ENCODE measurements around the gene ETHE1.

Gene ETHE1

DNA sequence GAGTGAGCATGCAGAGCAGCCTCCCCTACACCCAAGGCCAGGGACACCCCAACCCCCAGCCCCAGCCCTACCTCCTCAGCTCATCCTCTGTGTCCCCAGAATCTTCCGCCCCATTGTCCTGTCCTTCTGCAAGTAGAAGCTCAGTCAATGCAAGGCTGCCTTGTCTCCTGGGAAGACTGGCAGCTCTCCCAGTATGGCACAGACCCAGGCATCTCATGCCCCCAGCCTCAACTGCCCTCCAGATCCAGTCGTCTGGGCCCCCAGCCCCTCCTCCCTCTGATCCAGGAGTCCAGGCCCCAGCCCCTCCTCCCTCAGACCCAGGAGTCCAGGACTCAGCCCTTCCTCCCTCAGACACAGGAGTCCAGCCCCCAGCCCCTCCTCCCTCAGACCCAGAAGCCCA is 19.0 kb upstream of the ETHE1 start:
- Histone ChIP-seq H3K4me3 (ENCODE audit: low read length) (no peak overlapping the region), H3K27me3 (ENCODE audit: control insufficient read depth, insufficient read depth, low read length) (no peaks in the 10 kb centered on the region), H3K36me3 (ENCODE audit: control insufficient read depth, insufficient read depth, low read length) (peaks cover 30% of the 10 kb centered on the region), H3K27ac (ENCODE audit: low read depth, low read length) (no peak overlapping the region), H3K4me1 (ENCODE audit: control insufficient read depth, insufficient read depth, low read length) (no peaks in the 10 kb centered on the region), H3K9ac (ENCODE audit: low read length) (no peak overlapping the region)

DNA sequence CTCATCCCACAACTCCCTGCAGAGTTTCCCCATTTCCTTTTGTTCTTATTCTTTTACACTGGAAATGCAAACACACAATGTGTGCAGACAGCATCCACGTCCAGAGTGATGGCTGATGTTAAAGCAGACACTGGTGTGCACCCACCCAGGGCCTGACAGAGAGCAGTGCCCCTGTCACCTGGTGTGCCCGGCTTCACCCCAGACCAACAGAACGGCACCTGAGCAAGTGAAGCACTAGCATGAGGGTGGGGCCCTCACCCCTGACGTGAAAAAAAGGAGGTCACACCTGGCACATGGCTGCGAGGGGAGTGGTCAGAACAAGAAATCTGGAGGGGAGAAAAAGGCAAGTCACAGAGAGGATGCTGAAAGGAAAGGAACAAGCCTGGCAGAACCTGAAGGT is 18.3 kb upstream of the ETHE1 start:
- no peak overlapping the region for H3K4me3 ChIP-seq (ENCODE audit: low read length)
- no peak overlapping the region for H3K27ac ChIP-seq (ENCODE audit: low read depth, low read length)
- H3K36me3 ChIP-seq (ENCODE audit: control insufficient read depth, insufficient read depth, low read length): peaks cover 33% of the 10 kb centered on the region
- no peaks in the 10 kb centered on the region for H3K27me3 ChIP-seq (ENCODE audit: control insufficient read depth, insufficient read depth, low read length)
- no peaks in the 10 kb centered on the region for H3K4me1 ChIP-seq (ENCODE audit: control insufficient read depth, insufficient read depth, low read length)
- no peak overlapping the region for H3K9ac ChIP-seq (ENCODE audit: low read length)

DNA sequence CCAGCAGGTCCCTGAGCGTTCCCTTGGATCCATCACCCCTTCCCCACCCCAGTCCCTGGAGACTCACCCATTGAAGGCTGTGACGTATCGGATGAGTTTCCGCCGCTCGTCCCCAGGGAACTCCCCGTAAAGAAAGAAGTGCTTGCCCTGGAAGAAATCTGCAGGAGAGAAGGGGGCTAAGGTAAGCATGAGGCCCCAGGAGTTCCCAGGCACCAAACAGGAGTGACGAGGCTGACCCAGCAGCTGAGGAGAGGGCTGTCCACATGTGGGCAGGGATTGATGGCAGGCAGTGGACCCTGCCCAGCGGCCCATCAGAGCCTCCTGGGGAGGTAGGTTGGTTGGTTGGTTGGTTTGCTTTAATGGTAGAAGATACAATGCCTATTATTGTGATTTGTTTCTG is 17.1 kb upstream of the ETHE1 start:
- no peaks in the 10 kb centered on the region for H3K4me1 ChIP-seq (ENCODE audit: control insufficient read depth, insufficient read depth, low read length)
- no peak overlapping the region for H3K4me3 ChIP-seq (ENCODE audit: low read length)
- H3K9ac ChIP-seq (ENCODE audit: low read length): no peak overlapping the region
- peaks cover 36% of the 10 kb centered on the region for H3K36me3 ChIP-seq (ENCODE audit: control insufficient read depth, insufficient read depth, low read length)
- no peaks in the 10 kb centered on the region for H3K27me3 ChIP-seq (ENCODE audit: control insufficient read depth, insufficient read depth, low read length)
- H3K27ac ChIP-seq (ENCODE audit: low read depth, low read length): no peak overlapping the region

DNA sequence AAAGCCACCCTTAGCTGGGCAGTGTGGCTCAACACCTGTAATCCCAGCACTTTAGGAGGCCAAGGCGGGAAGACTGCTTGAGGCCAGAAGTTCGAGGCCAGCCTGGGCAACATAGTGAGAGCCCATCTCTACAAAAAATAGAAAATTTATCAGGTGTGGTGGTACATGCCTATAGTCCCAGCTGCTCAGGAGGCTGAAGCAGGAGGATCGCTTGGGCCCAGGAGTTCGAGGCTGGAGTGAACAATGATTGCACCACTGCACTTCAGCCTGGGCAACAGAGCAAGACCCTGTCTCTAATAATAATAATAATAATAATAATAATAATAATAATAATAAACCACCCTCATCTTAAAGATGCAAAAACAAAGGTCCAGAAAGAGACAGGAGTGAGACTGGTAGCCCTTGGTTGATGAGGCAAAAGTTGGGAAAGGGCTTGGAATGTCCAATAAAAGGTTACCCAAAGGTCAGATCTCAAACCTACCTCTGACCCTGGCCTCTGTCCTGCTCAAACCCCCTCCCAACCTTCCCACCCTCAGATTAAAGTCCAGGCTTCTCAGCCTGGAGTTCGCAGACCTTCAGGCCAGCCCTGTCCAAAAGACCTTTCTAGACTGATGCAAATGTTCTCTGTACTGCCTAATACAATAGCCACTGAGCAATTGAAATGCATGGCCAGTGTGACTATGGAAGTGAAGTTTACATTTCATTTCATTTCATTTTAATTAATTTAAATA is 15.1 kb upstream of the ETHE1 start:
- Histone ChIP-seq H3K36me3 (ENCODE audit: control insufficient read depth, insufficient read depth, low read length) (peaks cover 36% of the 10 kb centered on the region), H3K9ac (ENCODE audit: low read length) (no peak overlapping the region), H3K4me1 (ENCODE audit: control insufficient read depth, insufficient read depth, low read length) (no peaks in the 10 kb centered on the region), H3K4me3 (ENCODE audit: low read length) (no peak overlapping the region), H3K27ac (ENCODE audit: low read depth, low read length) (no peak overlapping the region), H3K27me3 (ENCODE audit: control insufficient read depth, insufficient read depth, low read length) (no peaks in the 10 kb centered on the region)

DNA sequence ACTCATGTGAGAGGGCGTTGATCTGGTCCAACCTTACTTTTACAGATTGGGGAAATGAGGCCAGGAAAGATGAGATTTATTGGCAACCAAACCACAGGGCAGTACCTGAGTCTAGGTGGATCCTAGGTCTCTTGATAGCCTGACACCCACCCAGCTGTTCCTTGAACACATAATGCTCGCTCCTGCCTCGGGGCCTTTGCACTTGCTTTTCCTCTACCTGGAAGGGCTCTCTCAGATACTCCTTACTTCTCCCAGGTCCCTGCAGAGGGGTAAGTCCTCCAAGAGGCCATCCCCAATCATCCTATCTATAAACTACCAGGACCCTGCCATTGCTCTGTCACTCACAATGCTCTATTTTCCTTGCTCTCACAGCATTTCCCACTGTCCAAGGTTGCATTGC is 13.4 kb upstream of the ETHE1 start:
- H3K36me3 ChIP-seq (ENCODE audit: control insufficient read depth, insufficient read depth, low read length): peaks cover 29% of the 10 kb centered on the region
- H3K4me3 ChIP-seq (ENCODE audit: low read length): no peak overlapping the region
- no peak overlapping the region for H3K27ac ChIP-seq (ENCODE audit: low read depth, low read length)
- no peaks in the 10 kb centered on the region for H3K27me3 ChIP-seq (ENCODE audit: control insufficient read depth, insufficient read depth, low read length)
- no peak overlapping the region for H3K9ac ChIP-seq (ENCODE audit: low read length)
- H3K4me1 ChIP-seq (ENCODE audit: control insufficient read depth, insufficient read depth, low read length): no peaks in the 10 kb centered on the region

DNA sequence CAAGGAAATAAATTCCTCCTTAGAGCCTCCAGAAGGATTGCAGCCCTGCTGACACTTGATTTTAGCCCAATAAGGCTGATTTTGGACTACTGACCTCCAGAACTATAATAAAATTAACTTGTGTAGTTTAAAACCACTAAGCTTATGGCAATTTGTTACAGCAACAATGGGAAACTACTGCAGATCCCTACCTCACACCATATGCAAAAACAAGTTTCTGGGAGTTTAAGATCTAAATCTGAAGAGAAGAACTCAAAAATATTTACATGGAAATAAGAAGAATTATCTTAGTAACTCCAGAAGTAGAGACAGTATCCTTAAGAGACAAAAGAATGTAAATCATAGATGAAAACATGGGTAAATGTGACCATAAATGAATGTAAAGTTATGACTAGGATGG is 11.9 kb upstream of the ETHE1 start:
- no peak overlapping the region for H3K27ac ChIP-seq (ENCODE audit: low read depth, low read length)
- H3K36me3 ChIP-seq (ENCODE audit: control insufficient read depth, insufficient read depth, low read length): peaks cover 20% of the 10 kb centered on the region
- peaks cover 4% of the 10 kb centered on the region for H3K4me1 ChIP-seq (ENCODE audit: control insufficient read depth, insufficient read depth, low read length)
- no peaks in the 10 kb centered on the region for H3K27me3 ChIP-seq (ENCODE audit: control insufficient read depth, insufficient read depth, low read length)
- H3K9ac ChIP-seq (ENCODE audit: low read length): no peak overlapping the region
- H3K4me3 ChIP-seq (ENCODE audit: low read length): no peak overlapping the region

DNA sequence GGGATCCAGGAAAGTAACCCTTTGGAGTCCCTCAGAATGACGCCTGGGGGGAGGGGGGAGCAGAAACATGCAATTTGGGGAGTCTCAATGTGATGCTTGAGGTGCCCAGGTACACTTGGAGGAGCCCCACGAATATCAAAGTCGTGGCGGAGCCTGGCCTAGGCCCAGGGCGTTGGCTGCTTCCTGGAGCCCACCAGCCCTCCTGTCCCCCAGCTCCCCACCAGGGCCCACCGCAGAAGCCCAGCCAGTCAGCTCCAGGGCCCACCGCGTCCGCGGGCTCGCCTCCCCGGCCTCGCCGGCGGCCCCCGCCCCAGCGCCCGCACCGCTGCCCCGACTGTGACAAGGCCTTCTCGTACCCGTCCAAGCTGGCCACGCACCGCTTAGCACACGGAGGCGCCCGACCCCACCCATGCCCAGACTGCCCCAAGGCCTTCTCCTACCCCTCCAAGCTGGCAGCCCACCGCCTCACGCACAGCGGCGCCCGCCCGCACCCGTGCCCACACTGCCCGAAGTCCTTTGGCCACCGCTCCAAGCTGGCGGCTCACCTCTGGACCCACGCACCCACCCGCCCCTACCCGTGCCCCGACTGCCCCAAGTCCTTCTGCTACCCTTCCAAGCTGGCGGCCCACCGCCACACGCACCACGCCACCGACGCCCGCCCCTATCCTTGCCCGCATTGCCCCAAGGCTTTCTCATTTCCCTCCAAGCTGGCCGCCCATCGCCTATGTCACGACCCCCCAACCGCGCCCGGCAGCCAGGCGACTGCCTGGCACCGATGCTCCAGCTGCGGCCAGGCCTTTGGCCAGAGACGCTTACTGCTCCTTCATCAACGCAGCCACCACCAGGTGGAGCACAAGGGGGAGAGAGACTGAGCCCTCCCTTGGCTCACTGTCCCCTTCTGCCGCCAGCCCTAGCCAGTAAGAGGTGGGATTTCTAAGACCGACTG is 8.1 kb upstream of the ETHE1 start:
- Histone ChIP-seq H3K4me1 (ENCODE audit: control insufficient read depth, insufficient read depth, low read length) (peaks cover 7% of the 10 kb centered on the region), H3K9ac (ENCODE audit: low read length) (no peak overlapping the region), H3K36me3 (ENCODE audit: control insufficient read depth, insufficient read depth, low read length) (peaks cover under 1% of the 10 kb centered on the region), H3K27ac (ENCODE audit: low read depth, low read length) (peak overlapping the region; percentile 94), H3K27me3 (ENCODE audit: control insufficient read depth, insufficient read depth, low read length) (no peaks in the 10 kb centered on the region), H3K4me3 (ENCODE audit: low read length) (no peak overlapping the region)

DNA sequence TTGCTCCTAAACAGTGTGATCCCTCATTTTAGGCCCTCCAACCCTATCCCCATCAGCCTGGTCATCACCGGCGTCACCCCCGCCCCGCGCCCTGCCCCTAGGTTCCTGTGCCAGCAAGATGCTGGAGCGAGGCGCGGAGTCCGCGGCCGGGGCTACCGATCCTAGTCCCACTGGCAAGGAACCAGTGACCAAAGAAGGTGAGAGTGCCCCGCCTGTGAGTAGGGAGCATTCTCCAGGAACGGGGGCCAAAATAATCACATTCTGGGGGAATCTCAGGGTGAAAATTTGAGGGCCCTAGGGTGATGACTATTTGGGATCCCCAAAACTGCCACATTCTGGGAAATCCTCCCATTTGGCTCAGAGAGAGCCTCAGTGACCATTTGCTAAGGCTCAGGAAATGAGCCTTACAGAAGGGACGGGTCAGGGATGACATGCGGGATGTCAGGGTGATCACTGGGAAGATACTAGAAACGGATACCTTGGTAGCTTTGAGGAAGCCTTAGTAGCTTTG is 7.4 kb upstream of the ETHE1 start:
- Histone ChIP-seq H3K4me1 (ENCODE audit: control insufficient read depth, insufficient read depth, low read length) (peaks cover 7% of the 10 kb centered on the region), H3K9ac (ENCODE audit: low read length) (no peak overlapping the region), H3K27me3 (ENCODE audit: control insufficient read depth, insufficient read depth, low read length) (no peaks in the 10 kb centered on the region), H3K27ac (ENCODE audit: low read depth, low read length) (peak overlapping the region; percentile 94), H3K4me3 (ENCODE audit: low read length) (peak overlapping the region; percentile 51), H3K36me3 (ENCODE audit: control insufficient read depth, insufficient read depth, low read length) (no peaks in the 10 kb centered on the region)

DNA sequence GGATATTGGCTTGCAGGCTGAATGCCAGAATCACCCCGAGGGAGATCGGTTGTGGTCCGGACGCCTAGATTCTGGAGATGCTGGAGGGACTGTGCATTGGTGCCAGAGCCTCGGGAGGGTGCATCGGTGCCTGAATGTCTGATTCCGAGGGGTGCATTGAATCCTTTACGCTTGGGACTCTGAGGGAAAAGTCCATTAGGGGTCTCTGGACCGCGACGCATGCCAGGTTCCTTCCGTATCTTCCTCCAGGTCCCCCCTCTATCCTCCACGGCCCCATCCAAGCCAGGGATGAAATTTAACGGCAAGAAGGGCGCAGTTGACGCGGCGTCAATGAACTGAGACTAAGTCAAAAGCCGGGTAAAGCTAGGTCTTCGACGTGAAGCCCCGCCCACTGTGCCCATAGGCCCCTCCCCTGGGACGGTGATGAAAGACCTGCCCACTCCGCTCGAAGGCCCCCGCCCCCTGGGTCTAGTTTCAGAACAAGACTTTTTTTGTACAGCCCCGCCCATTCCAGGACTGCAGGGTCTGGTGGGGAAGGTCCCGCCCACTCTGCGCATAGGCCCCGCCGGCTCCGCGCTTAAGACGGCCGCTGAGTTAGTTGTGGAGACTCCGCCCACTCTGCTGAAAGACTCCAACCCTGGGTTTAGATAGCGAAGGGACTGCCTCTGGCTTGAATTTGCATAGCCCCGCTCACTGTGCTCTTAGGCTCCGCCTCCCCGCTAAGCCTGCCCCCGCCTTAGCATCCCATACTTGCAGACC is 6.7 kb upstream of the ETHE1 start:
- H3K4me3 ChIP-seq (ENCODE audit: low read length): peak overlapping the region; percentile 73

DNA sequence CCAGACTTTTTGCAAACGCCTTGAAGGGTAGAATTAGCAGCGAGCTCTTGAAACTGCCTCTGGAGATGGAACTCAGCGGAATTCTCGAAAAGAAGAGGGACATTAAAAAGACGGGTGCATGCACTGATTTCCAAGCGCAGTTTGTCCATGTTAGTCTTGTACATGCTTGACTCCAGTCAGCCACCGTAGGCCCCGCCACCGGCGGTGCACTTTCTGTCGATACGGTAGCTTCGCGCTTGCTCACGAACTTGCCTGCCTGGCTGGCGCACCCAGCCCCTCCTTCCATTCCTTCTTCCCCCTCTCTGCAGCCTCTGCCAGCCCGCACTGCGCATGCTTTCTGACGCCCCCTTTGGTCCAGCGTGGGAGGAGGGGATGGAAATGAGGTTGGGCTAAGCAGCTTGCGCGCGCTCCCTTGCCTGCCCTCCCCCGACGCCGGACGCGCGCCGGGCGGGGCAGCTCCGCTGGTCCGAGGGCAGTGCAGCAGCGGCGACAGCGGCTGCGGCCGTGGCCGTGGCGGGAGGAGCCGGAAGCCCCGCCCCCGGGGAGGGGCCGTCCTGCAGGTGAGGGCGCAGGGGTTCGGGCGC is 6.1 kb upstream of the ETHE1 start, which contains the start of gene ZNF575:
Gene ZNF575 (plus strand): TSS at position 227 of the 584 bp plus-strand sequence. CDS start 1,235 bp downstream, outside the sequence.
- no peaks in the 10 kb centered on the region for H3K36me3 ChIP-seq (ENCODE audit: control insufficient read depth, insufficient read depth, low read length)
- H3K27me3 ChIP-seq (ENCODE audit: control insufficient read depth, insufficient read depth, low read length): no peaks in the 10 kb centered on the region
- H3K27ac ChIP-seq (ENCODE audit: low read depth, low read length): peak within 1 kb of the TSS; percentile 94
- peaks cover 7% of the 10 kb centered on the region for H3K4me1 ChIP-seq (ENCODE audit: control insufficient read depth, insufficient read depth, low read length)
- peak within 1 kb of the TSS; percentile 73 for H3K4me3 ChIP-seq (ENCODE audit: low read length)
- peak within 1 kb of the TSS; percentile 67 for H3K9ac ChIP-seq (ENCODE audit: low read length)

More for the DNA sequence above, 6.7 kb upstream of the ETHE1 start:
- H3K27ac ChIP-seq (ENCODE audit: low read depth, low read length): peak overlapping the region; percentile 94
- peaks cover 7% of the 10 kb centered on the region for H3K4me1 ChIP-seq (ENCODE audit: control insufficient read depth, insufficient read depth, low read length)
- H3K36me3 ChIP-seq (ENCODE audit: control insufficient read depth, insufficient read depth, low read length): no peaks in the 10 kb centered on the region
- H3K9ac ChIP-seq (ENCODE audit: low read length): peak overlapping the region; percentile 28
- no peaks in the 10 kb centered on the region for H3K27me3 ChIP-seq (ENCODE audit: control insufficient read depth, insufficient read depth, low read length)

DNA sequence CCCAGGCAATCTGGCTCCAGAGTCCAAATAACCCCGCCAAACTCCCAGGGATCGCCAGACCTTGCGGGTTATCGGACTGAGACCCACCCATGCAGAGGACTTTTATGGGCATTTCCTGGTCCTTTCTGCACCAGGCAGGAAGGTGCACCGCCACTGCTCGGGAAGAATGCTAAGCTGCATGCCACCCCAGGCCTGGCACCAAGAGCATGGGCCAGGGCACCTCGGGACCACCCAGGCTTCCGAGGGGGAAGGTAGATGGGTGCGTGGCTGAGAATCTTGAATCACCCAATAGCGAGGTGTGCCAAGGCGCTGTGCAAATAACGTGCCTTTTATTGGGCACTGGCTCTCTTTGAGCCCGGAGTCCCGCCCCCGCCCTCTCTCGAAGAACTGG is 5.6 kb upstream of the ETHE1 start:
- peak overlapping the region; percentile 67 for H3K9ac ChIP-seq (ENCODE audit: low read length)
- peaks cover 9% of the 10 kb centered on the region for H3K4me1 ChIP-seq (ENCODE audit: control insufficient read depth, insufficient read depth, low read length)
- no peaks in the 10 kb centered on the region for H3K27me3 ChIP-seq (ENCODE audit: control insufficient read depth, insufficient read depth, low read length)
- H3K27ac ChIP-seq (ENCODE audit: low read depth, low read length): peak overlapping the region; percentile 94
- peak overlapping the region; percentile 73 for H3K4me3 ChIP-seq (ENCODE audit: low read length)
- no peaks in the 10 kb centered on the region for H3K36me3 ChIP-seq (ENCODE audit: control insufficient read depth, insufficient read depth, low read length)
